Esophagus squamous epithelium (tissue), 4 donors: Measurements from ENCODE around the gene EPHA6.

Source experiments
- POLR2A ChIP-seq, 4 donors: fragments of 450-650 bp; IDR thresholded peaks; one replicate each; pipeline ENCODE4 v1.6.1; 2017; ENCODE audit warnings: antibody characterized with exemption in 4 of 4, mild to moderate bottlenecking in 4 of 4, moderate library complexity in 3 of 4
- TF ChIP-seq, protein P1 (sequence below), 6 experiments: fragments of 450-650 bp in 4 of 6; fragments of 200-600 bp in 2 of 6; sonication (generic) in 2 of 6; IDR thresholded peaks; one replicate each; pipeline ENCODE4 v1.5.1; 2016 to 2019; ENCODE audit warnings: antibody characterized with exemption in 6 of 6, mild to moderate bottlenecking in 4 of 6, moderate library complexity in 4 of 6

DNA sequence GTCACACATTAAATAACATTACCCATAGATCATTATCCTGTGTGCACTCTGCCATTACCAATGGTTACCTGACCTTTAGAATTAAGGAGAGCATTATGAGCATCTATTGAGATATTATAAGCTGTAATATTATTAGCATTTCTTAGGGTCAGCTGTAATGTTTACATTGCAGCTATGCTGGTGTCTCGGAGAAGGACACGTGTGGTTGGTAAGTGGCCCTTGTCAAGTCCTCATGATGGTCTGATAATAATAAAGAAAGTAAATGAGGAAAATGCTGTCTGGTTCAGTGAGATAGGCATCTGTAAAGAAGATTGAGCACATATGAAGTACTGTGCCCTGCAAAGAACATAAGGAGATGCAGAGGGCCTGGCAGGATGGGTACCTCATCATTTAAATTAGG, 878.4 kb downstream of the EPHA6 start:
- TF ChIP-seq, protein P1, sequence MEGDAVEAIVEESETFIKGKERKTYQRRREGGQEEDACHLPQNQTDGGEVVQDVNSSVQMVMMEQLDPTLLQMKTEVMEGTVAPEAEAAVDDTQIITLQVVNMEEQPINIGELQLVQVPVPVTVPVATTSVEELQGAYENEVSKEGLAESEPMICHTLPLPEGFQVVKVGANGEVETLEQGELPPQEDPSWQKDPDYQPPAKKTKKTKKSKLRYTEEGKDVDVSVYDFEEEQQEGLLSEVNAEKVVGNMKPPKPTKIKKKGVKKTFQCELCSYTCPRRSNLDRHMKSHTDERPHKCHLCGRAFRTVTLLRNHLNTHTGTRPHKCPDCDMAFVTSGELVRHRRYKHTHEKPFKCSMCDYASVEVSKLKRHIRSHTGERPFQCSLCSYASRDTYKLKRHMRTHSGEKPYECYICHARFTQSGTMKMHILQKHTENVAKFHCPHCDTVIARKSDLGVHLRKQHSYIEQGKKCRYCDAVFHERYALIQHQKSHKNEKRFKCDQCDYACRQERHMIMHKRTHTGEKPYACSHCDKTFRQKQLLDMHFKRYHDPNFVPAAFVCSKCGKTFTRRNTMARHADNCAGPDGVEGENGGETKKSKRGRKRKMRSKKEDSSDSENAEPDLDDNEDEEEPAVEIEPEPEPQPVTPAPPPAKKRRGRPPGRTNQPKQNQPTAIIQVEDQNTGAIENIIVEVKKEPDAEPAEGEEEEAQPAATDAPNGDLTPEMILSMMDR (IDR thresholded peaks at IDR 0.05), result no peak
- no peak for TF ChIP-seq POLR2A (IDR thresholded peaks at IDR 0.05)
